Glutamatergic neuron (in vitro differentiated cells): ENCODE results near the gene RALGPS2. TPM values are rescaled to one million over a fixed set of nuclear protein-coding genes. Genes with fewer than 3 reads are reported as not detected.

Source experiments
- DNase-seq: peaks from one replicate; pipeline ENCODE4 v3.0.0; 2022
- H3K27ac Mint-ChIP-seq: one replicate; pipeline ENCODE4 v1.8.0; 2020; ENCODE audit warnings: mild to moderate bottlenecking, mixed read lengths, inconsistent platforms; ENCODE audit not compliant: unreplicated experiment
- H3K27me3 Mint-ChIP-seq: one replicate; pipeline ENCODE4 v1.8.0; 2020; ENCODE audit warnings: mild to moderate bottlenecking, moderate library complexity, mixed read lengths, inconsistent platforms; ENCODE audit not compliant: unreplicated experiment
- H3K36me3 Mint-ChIP-seq: one replicate; pipeline ENCODE4 v1.8.0; 2020; ENCODE audit warnings: mild to moderate bottlenecking, mixed read lengths, inconsistent platforms; ENCODE audit not compliant: unreplicated experiment
- H3K4me1 Mint-ChIP-seq: one replicate; pipeline ENCODE4 v1.8.0; 2020; ENCODE audit warnings: mild to moderate bottlenecking, low read depth, mixed read lengths, inconsistent platforms; ENCODE audit not compliant: unreplicated experiment
- H3K4me3 Mint-ChIP-seq: one replicate; pipeline ENCODE4 v1.8.0; 2020; ENCODE audit warnings: mild to moderate bottlenecking, mixed read lengths, inconsistent platforms; ENCODE audit not compliant: unreplicated experiment
- H3K9me3 Mint-ChIP-seq: one replicate; pipeline ENCODE4 v1.8.0; 2020; ENCODE audit warnings: mild to moderate bottlenecking, moderate library complexity, mixed read lengths, inconsistent platforms; ENCODE audit not compliant: unreplicated experiment
- CTCF ChIP-seq: fragments of 200-600 bp; sonication (generic); IDR thresholded peaks from one replicate; pipeline ENCODE4 v1.5.0; 2021; ENCODE audit not compliant: partially characterized antibody, unreplicated experiment
- total RNA-seq: library from RNA; stranded (reverse); fragmentation: NEBNext Ultra II Directional; extraction: Animal tissue kit (Norgen Biotek cat#: 25700); gene quantifications from one replicate; pipeline ENCODE4 v1.2.1, GENCODE V29; 2021; ENCODE audit not compliant: unreplicated experiment

The RALGPS2 gene
- total RNA-seq, 1 donor from 2014 or later = 17.9 TPM

- H3K4me3 Mint-ChIP-seq = no peak overlapping the region
- H3K27me3 Mint-ChIP-seq = no peaks in the 10 kb centered on the region
These were observed 6.5 kb upstream of the RALGPS2 start for GRCh38 chr1:178718520-178718919.

DNA sequence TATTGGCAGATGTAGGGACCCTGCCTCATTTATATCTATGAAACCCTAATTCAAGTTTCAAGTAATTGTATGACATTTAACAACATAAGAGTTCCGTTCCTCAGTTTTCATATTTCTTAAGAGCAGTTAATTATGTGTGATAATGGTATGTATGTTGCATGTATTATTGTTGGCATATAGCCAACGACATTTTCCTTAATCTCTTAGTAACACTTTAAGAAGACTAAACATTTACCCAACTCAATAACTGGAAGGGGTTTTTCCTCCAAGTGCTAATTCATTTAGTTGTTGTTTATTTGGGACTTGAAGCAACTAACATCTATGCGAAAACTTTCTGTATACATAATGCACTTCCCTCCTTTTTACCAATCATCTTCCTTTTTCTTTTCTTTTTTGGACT is 1.5 kb upstream of the RALGPS2 start:
- Mint-ChIP-seq H3K27me3 (peaks cover 9% of the 10 kb centered on the region), H3K27ac (no peak overlapping the region), H3K9me3 (peaks cover 4% of the 10 kb centered on the region), H3K4me3 (no peak overlapping the region), H3K4me1 (peaks cover 2% of the 10 kb centered on the region), H3K36me3 (no peaks in the 10 kb centered on the region)
- no peak for DNase-seq
- TF ChIP-seq CTCF = no peak

More at GRCh38 chr1:178718520-178718919, 6.5 kb upstream of the RALGPS2 start:
- H3K36me3 Mint-ChIP-seq = no peaks in the 10 kb centered on the region
- H3K9me3 Mint-ChIP-seq = no peaks in the 10 kb centered on the region
- H3K4me1 Mint-ChIP-seq = no peaks in the 10 kb centered on the region
- H3K27ac Mint-ChIP-seq = no peak overlapping the region
- no peak for TF ChIP-seq CTCF
- no peak for DNase-seq

- DNase-seq = no peak
- Mint-ChIP-seq H3K4me1 (peaks cover 2% of the 10 kb centered on the region), H3K4me3 (peak overlapping the region; percentile 84), H3K27me3 (peaks cover 9% of the 10 kb centered on the region), H3K9me3 (peaks cover 4% of the 10 kb centered on the region), H3K27ac (peak overlapping the region; percentile 84), H3K36me3 (no peaks in the 10 kb centered on the region)
- no peak for TF ChIP-seq CTCF
These were observed 692 bp upstream of the RALGPS2 start for GRCh38 chr1:178724376-178724727.

DNA sequence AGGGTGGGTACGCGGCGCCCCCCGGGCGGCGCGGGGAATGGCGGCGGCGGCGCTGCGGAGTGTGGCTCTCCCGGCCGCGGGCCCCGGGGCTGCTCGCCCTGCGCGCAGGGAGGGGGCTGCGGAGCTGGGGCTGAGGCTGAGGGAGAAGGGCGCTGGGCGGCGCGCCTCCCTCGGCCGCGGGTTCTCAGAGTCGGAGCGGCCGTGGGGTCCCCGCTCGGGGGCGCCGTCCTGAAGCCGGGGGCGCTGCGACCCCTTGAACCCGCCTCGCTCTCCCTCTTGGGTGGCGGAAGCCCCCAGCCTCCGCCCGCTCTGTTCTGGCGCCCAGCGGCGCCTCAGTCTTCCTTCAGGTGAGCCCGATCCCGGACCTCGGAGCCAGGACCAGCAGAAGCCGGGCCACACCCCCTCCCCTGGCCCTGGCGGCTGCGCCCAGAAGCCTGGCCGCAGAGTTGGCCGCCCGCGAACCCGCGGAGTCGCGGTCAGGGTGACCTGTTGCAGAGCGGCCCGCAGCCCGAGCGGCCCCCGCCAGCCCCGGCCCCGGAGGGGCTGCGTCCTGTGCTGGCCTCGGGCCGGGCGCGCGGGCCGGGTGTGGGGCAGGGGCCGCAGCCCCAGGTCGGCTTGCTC is 532 bp downstream of the RALGPS2 start:
- Mint-ChIP-seq H3K4me1 (peaks cover 2% of the 10 kb centered on the region), H3K27ac (peak overlapping the region; percentile 73), H3K36me3 (no peaks in the 10 kb centered on the region), H3K4me3 (peak overlapping the region; percentile 93), H3K9me3 (peaks cover 4% of the 10 kb centered on the region), H3K27me3 (peaks cover 9% of the 10 kb centered on the region)
- DNase-seq = peak; percentile 64
- TF ChIP-seq CTCF = no peak

DNA sequence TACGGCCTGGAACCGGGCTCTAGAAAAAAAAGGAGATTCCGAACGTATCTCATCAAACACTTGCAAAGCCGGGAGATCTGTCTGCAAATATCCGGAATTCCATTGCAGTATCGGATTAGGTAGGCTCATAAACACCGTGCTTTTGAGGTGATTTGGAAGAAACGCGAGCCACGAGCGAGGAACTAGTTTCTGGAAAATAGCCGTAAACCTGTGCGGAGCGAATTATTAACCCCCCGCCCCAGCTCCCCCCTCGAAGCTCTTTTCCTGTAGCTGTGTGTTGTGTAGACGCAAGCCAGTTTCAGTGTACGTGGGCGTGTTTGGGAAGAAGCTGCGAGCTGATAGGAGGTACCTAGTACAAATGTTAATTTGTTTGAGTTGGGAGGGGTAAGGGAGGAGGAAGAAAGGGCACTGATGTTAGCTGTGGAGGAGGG is 1.1 kb downstream of the RALGPS2 start:
- peaks cover 4% of the 10 kb centered on the region for H3K9me3 Mint-ChIP-seq
- TF ChIP-seq CTCF = no peak
- peak; percentile 30 for DNase-seq
- H3K36me3 Mint-ChIP-seq = no peaks in the 10 kb centered on the region
- H3K27me3 Mint-ChIP-seq = peaks cover 9% of the 10 kb centered on the region
- peaks cover 2% of the 10 kb centered on the region for H3K4me1 Mint-ChIP-seq
- H3K4me3 Mint-ChIP-seq = peak overlapping the region; percentile 93
- H3K27ac Mint-ChIP-seq = peak overlapping the region; percentile 73
